LNCaP clone FGC (cell line): ENCODE results near the gene ERGIC1.

Experiments used
- DNase-seq: peaks from one replicate; pipeline ENCODE4 v3.0.0-alpha.2; 2011; ENCODE audit warnings: low read depth
- H3K4me3 ChIP-seq: 2 replicates; pipeline ENCODE4 v1.5.1; 2011; ENCODE audit warnings: mild to moderate bottlenecking, low read depth, low read length, control low read depth
- TF ChIP-seq, protein P1 (sequence below): IDR thresholded peaks from 2 replicates; pipeline ENCODE4 v1.5.1; 2012; ENCODE audit warnings: mild to moderate bottlenecking; ENCODE audit not compliant: control insufficient read depth, insufficient read depth; ENCODE audit errors: extremely low read depth

ERGIC1 gene

GRCh38 chr5:172909931-172910502, 76.0 kb downstream of the ERGIC1 start:
- no peak for DNase-seq

DNA sequence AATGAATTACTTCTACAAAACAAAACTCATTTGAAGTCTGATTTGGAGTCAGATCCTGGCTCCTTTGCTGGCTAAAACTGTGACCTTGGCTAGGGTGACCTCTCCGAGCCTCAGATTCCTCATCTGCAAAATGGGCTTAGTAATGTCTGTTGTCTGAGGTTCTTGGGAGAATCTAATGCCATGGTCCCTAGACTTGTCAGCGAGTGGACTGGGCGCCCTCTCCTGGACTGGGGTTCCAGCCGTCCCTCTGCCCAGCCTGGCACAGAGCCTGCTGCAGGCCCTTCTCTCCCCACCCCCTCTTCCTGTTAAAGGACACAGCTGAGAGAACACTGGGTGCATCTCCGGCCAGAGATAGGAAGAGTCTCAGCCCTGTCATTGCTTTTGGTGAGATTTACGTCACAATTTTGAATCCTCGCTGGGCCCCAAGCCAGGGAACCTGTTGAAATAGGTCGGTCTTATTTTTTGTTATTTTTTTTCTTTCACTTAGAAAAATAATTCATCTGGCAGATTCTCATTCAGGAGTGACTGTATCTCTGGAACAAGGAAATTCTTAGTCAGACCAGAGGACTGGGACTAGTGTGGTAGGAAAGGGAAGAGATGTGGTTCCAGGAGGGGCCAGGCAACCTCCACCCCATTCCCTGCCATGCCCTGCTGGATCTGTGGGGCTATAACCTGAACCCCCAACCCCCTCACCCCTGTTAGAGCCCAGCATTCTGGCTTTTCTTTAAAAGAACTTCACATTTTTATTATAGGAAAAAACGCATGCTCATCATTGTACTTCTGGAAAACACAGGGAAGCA, 77.0 kb downstream of the ERGIC1 start:
- no peak overlapping the region for H3K4me3 ChIP-seq
- DNase-seq: no peak
- TF ChIP-seq, protein P1, sequence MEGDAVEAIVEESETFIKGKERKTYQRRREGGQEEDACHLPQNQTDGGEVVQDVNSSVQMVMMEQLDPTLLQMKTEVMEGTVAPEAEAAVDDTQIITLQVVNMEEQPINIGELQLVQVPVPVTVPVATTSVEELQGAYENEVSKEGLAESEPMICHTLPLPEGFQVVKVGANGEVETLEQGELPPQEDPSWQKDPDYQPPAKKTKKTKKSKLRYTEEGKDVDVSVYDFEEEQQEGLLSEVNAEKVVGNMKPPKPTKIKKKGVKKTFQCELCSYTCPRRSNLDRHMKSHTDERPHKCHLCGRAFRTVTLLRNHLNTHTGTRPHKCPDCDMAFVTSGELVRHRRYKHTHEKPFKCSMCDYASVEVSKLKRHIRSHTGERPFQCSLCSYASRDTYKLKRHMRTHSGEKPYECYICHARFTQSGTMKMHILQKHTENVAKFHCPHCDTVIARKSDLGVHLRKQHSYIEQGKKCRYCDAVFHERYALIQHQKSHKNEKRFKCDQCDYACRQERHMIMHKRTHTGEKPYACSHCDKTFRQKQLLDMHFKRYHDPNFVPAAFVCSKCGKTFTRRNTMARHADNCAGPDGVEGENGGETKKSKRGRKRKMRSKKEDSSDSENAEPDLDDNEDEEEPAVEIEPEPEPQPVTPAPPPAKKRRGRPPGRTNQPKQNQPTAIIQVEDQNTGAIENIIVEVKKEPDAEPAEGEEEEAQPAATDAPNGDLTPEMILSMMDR: peak; percentile 42

More at GRCh38 chr5:172909931-172910502, 76.0 kb downstream of the ERGIC1 start:
- no peak overlapping the region for H3K4me3 ChIP-seq
- TF ChIP-seq, protein P1: no peak

- DNase-seq: no peak
- TF ChIP-seq, protein P1: no peak
- no peak overlapping the region for H3K4me3 ChIP-seq
Measured at GRCh38 chr5:172911628-172911880, 77.5 kb downstream of the ERGIC1 start.

DNA sequence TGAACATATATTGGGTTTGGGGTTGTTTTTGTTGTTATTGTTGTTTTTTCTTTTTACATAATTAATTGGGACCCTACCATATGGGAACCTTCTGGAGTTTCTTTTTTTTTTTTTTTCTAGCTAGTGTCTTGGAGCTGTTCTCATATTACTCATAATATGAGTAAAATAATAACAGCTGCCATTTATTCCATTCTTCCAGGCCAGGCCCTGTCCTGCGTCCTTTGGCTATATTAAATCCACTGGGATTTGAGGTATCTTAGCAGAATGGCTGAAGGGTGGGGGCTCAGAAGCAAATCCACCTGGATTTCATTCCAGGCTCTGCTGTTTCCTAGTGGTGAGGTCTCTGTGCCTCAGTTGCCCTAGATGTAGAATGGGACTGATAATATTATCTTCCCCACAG, 77.9 kb downstream of the ERGIC1 start:
- no peak overlapping the region for H3K4me3 ChIP-seq
- DNase-seq: no peak
- TF ChIP-seq, protein P1: no peak

DNA sequence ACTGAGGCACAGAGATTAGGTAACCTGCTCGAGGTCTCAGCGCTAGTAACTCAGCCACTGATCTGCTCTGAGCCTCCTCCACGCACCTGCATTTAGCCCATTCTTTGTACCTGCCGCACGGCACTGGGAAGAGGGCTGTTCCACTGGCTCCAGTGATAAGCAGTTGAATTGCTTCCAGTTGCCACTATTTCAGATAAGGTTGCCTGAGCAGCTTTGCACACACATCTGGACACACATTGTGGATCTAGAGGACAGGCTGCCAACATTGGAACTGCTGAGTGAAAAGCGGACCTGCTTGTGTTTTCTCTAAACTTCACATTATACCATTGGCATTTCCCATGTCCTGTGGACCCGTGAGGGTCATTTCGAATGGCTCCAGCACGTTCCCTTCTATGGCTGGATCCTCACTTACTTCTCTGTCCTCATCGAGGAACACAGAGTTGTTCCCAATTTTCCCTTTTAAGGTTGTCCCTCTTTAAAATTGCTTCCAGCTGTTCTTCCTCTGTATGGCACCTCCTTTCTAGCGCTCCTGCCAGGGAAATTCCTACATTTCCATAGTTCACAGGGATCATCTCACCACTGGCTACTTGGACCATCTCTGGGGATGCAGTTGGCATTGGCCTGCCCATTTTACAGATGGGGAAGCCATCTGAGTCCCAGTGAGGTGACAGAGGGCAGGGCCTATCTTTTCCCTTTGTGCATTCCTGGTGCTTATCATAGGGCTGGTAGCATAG, 79.2 kb downstream of the ERGIC1 start:
- H3K4me3 ChIP-seq: no peak overlapping the region
- TF ChIP-seq, protein P1: no peak
- no peak for DNase-seq

DNA sequence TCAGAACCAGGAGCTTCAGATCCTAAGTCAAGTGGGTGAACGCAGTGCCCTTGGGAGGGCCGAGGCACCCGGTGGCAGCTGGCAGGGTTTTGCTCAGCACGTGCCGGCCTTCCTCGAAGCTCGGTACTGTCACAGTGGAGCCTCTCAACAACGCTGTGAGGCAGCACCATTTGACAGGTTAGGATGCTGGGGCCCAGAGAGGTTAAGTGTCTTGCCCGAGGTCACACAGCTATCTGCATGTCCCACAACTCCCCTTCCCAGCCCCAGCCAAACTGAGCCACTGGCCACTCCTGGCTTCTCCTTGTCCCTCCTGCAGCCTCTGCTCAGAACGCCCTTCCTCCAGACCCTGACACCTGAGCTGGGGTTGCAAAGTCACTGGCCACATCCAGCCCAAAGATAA, 81.5 kb downstream of the ERGIC1 start:
- no peak overlapping the region for H3K4me3 ChIP-seq
- TF ChIP-seq, protein P1: no peak
- no peak for DNase-seq
